Stimulated activated naive CD8-positive, alpha-beta T cell treated with anti-CD3 and anti-CD28 coated beads, Interleukin-15, Interleukin-2, amounts not matched to agents 100 ng/mL and 50 ng/mL, for 24 hours (primary cell): ENCODE data around the gene TTC23L.
A peak's percentile ranks its signal among the peaks of the same experiment; 100 is the strongest.
"Not testable (repeated sequence)": the region's sequence is repeated elsewhere in the genome, so short reads cannot be mapped to it uniquely, and the experiment has no call there.

Experiments used
- H3K27ac Mint-ChIP-seq: one replicate; pipeline ENCODE4 v1.8.0; 2021; ENCODE audit warnings: mild to moderate bottlenecking, mixed read lengths
- H3K27me3 Mint-ChIP-seq: one replicate; pipeline ENCODE4 v1.8.0; 2021; ENCODE audit warnings: mixed read lengths
- H3K36me3 Mint-ChIP-seq: one replicate; pipeline ENCODE4 v1.8.0; 2021; ENCODE audit warnings: low read depth, mixed read lengths
- H3K4me1 Mint-ChIP-seq: one replicate; pipeline ENCODE4 v1.8.0; 2021; ENCODE audit warnings: low read depth, mixed read lengths
- H3K4me3 Mint-ChIP-seq: one replicate; pipeline ENCODE4 v1.8.0; 2021; ENCODE audit warnings: mild to moderate bottlenecking, mixed read lengths
- H3K9me3 Mint-ChIP-seq: one replicate; pipeline ENCODE4 v1.8.0; 2021; ENCODE audit warnings: mixed read lengths

Gene TTC23L

GRCh38 chr5:34914671-34915138 lies 75.7 kb downstream of the TTC23L start:
- no peaks in the 10 kb centered on the region for H3K27me3 Mint-ChIP-seq
- peaks cover 44% of the 10 kb centered on the region for H3K4me1 Mint-ChIP-seq
- H3K27ac Mint-ChIP-seq, result no peak overlapping the region
- H3K4me3 Mint-ChIP-seq, result no peak overlapping the region
- peaks cover 59% of the 10 kb centered on the region for H3K36me3 Mint-ChIP-seq
- H3K9me3 Mint-ChIP-seq, result no peaks in the 10 kb centered on the region

GRCh38 chr5:34915139-34915855 lies 76.3 kb downstream of the TTC23L start, which contains the start of the genes BRIX1 and RAD1:
BRIX1 (plus strand) TSS chr5:34915711; CDS start chr5:34915739, 28 bp downstream.
RAD1 (minus strand) TSS chr5:34915504; CDS start chr5:34914892, 612 bp downstream.
- Mint-ChIP-seq H3K4me1 (peaks cover 45% of the 10 kb centered on the region), H3K4me3 (no peak within 1 kb of the TSS), H3K36me3 (peaks cover 59% of the 10 kb centered on the region), H3K9me3 (no peaks in the 10 kb centered on the region), H3K27me3 (no peaks in the 10 kb centered on the region), H3K27ac (peak within 1 kb of the TSS; percentile 45)

- peaks cover 62% of the 10 kb centered on the region for H3K36me3 Mint-ChIP-seq
- H3K27me3 Mint-ChIP-seq, result no peaks in the 10 kb centered on the region
- no peaks in the 10 kb centered on the region for H3K9me3 Mint-ChIP-seq
- no peak overlapping the region for H3K4me3 Mint-ChIP-seq
- H3K27ac Mint-ChIP-seq, result no peak overlapping the region
- H3K4me1 Mint-ChIP-seq, result peaks cover 48% of the 10 kb centered on the region
These were observed 76.9 kb downstream of the TTC23L start for GRCh38 chr5:34915856-34916192.

- Mint-ChIP-seq H3K27me3 (no peaks in the 10 kb centered on the region), H3K4me1 (peaks cover 53% of the 10 kb centered on the region), H3K36me3 (peaks cover 60% of the 10 kb centered on the region), H3K4me3 (no peak overlapping the region), H3K27ac (no peak overlapping the region), H3K9me3 (no peaks in the 10 kb centered on the region)
These were observed 77.6 kb downstream of the TTC23L start for GRCh38 chr5:34916518-34916917.

- H3K27ac Mint-ChIP-seq, result peak overlapping the region; percentile 81
- no peaks in the 10 kb centered on the region for H3K9me3 Mint-ChIP-seq
These were observed 79.1 kb downstream of the TTC23L start for GRCh38 chr5:34918025-34918424.

GRCh38 chr5:34919077-34919476 lies 80.1 kb downstream of the TTC23L start:
- Mint-ChIP-seq H3K27ac (no peak overlapping the region), H3K4me1 (peaks cover 58% of the 10 kb centered on the region), H3K9me3 (no peaks in the 10 kb centered on the region), H3K4me3 (no peak overlapping the region), H3K27me3 (no peaks in the 10 kb centered on the region), H3K36me3 (peaks cover 58% of the 10 kb centered on the region)

More at GRCh38 chr5:34918025-34918424, 79.1 kb downstream of the TTC23L start:
- H3K4me3 Mint-ChIP-seq, result no peak overlapping the region
- peaks cover 60% of the 10 kb centered on the region for H3K36me3 Mint-ChIP-seq
- no peaks in the 10 kb centered on the region for H3K27me3 Mint-ChIP-seq
- H3K4me1 Mint-ChIP-seq, result peaks cover 58% of the 10 kb centered on the region

GRCh38 chr5:34923256-34923655 lies 84.3 kb downstream of the TTC23L start:
- Mint-ChIP-seq H3K36me3 (peaks cover 68% of the 10 kb centered on the region), H3K27ac (peak overlapping the region; percentile 87), H3K4me1 (peaks cover 56% of the 10 kb centered on the region)
- H3K27me3 Mint-ChIP-seq, H3K4me3 Mint-ChIP-seq, H3K9me3 Mint-ChIP-seq: not testable (repeated sequence)

GRCh38 chr5:34923694-34924461 lies 84.9 kb downstream of the TTC23L start:
- Mint-ChIP-seq H3K27me3 (no peaks in the 10 kb centered on the region), H3K4me3 (peak overlapping the region; percentile 66), H3K9me3 (no peaks in the 10 kb centered on the region), H3K4me1 (peaks cover 58% of the 10 kb centered on the region), H3K36me3 (peaks cover 64% of the 10 kb centered on the region), H3K27ac (peak overlapping the region; percentile 87)

- Mint-ChIP-seq H3K36me3 (peaks cover 68% of the 10 kb centered on the region), H3K4me1 (peaks cover 62% of the 10 kb centered on the region), H3K27ac (peak overlapping the region; percentile 42), H3K4me3 (peak overlapping the region; percentile 24), H3K27me3 (no peaks in the 10 kb centered on the region), H3K9me3 (no peaks in the 10 kb centered on the region)
These were observed 85.5 kb downstream of the TTC23L start for GRCh38 chr5:34924462-34924765.

- Mint-ChIP-seq H3K4me1 (peaks cover 64% of the 10 kb centered on the region), H3K27ac (peak overlapping the region; percentile 55), H3K9me3 (no peaks in the 10 kb centered on the region), H3K36me3 (peaks cover 60% of the 10 kb centered on the region), H3K27me3 (no peaks in the 10 kb centered on the region), H3K4me3 (no peak overlapping the region)
These were observed 87.4 kb downstream of the TTC23L start for GRCh38 chr5:34926318-34926888.

- no peak overlapping the region for H3K4me3 Mint-ChIP-seq
- H3K9me3 Mint-ChIP-seq, result no peaks in the 10 kb centered on the region
- H3K36me3 Mint-ChIP-seq, result peaks cover 55% of the 10 kb centered on the region
- H3K27me3 Mint-ChIP-seq, result no peaks in the 10 kb centered on the region
- no peak overlapping the region for H3K27ac Mint-ChIP-seq
- H3K4me1 Mint-ChIP-seq, result peaks cover 61% of the 10 kb centered on the region
These were observed 88.8 kb downstream of the TTC23L start for GRCh38 chr5:34927785-34928184.

GRCh38 chr5:34928267-34928666 lies 89.3 kb downstream of the TTC23L start:
- peaks cover 54% of the 10 kb centered on the region for H3K36me3 Mint-ChIP-seq
- no peak overlapping the region for H3K27ac Mint-ChIP-seq
- peak overlapping the region; percentile 20 for H3K4me3 Mint-ChIP-seq
- H3K27me3 Mint-ChIP-seq, result no peaks in the 10 kb centered on the region
- H3K9me3 Mint-ChIP-seq, result no peaks in the 10 kb centered on the region
- H3K4me1 Mint-ChIP-seq, result peaks cover 59% of the 10 kb centered on the region

GRCh38 chr5:34929134-34929719 lies 90.3 kb downstream of the TTC23L start, which contains the start of gene DNAJC21:
DNAJC21 (plus strand) TSS chr5:34929559; CDS start chr5:34929820, 261 bp downstream.
- Mint-ChIP-seq H3K4me3 (peak within 1 kb of the TSS; percentile 91), H3K27me3 (no peaks in the 10 kb centered on the region), H3K9me3 (no peaks in the 10 kb centered on the region), H3K36me3 (peaks cover 52% of the 10 kb centered on the region), H3K4me1 (peaks cover 49% of the 10 kb centered on the region), H3K27ac (peak within 1 kb of the TSS; percentile 94)

GRCh38 chr5:34929720-34930461 lies 90.9 kb downstream of the TTC23L start:
- Mint-ChIP-seq H3K4me1 (peaks cover 44% of the 10 kb centered on the region), H3K36me3 (peaks cover 51% of the 10 kb centered on the region), H3K27me3 (no peaks in the 10 kb centered on the region), H3K4me3 (peak overlapping the region; percentile 91), H3K9me3 (no peaks in the 10 kb centered on the region), H3K27ac (peak overlapping the region; percentile 94)
